AG09319 (cell line): ENCODE data around the gene SP2.
A peak's percentile ranks its signal among the peaks of the same experiment; 100 is the strongest.

Experiments used
- DNase-seq: peaks from one replicate; pipeline ENCODE4 v3.0.0-alpha.2; 2010; ENCODE audit warnings: low read depth; ENCODE audit errors: extremely low read depth
- CTCF ChIP-seq: IDR thresholded peaks from 2 replicates; pipeline ENCODE4 v1.5.1; 2011; ENCODE audit warnings: low read depth, mild to moderate bottlenecking, inconsistent platforms, low read length, moderate library complexity

The SP2 gene

GRCh38 chr17:47895856-47896671, at the start of gene SP2:
Gene SP2 (plus strand): TSS chr17:47896236. CDS start chr17:47896287, 51 bp downstream.
- no peak for TF ChIP-seq CTCF
- DNase-seq, result peak; percentile 100

DNA sequence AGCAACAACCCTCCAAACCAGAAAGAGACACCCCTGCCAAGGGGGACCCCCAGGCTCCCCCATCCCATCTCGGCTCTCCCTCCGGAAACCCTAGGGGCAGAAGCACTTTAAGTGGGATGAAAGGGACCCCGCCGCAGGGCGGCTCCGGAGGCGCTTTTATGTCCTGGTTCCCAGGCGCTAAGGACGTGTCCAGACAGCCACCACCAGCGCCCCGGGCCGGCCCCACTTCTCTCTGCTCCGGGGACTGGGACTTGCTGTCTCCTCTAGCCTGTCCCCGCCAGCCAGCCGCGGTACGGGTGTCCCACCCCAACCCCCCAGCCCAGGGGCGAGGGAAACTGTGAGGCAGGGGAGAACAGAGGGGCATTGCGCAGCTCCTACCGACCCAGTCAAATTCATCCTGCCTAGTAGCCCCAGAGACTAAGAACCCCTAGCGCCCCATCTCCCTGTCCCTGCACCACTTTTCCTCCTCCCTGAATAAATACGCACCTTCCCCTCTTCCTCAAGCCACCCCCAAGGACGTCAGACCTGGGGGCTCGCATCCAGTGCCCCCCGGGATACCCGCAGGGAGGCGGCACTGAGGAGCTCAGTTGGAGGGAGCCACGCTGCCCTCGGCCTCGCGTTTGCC, 49.2 kb upstream of the SP2 start:
- no peak for TF ChIP-seq CTCF
- DNase-seq, result no peak

DNA sequence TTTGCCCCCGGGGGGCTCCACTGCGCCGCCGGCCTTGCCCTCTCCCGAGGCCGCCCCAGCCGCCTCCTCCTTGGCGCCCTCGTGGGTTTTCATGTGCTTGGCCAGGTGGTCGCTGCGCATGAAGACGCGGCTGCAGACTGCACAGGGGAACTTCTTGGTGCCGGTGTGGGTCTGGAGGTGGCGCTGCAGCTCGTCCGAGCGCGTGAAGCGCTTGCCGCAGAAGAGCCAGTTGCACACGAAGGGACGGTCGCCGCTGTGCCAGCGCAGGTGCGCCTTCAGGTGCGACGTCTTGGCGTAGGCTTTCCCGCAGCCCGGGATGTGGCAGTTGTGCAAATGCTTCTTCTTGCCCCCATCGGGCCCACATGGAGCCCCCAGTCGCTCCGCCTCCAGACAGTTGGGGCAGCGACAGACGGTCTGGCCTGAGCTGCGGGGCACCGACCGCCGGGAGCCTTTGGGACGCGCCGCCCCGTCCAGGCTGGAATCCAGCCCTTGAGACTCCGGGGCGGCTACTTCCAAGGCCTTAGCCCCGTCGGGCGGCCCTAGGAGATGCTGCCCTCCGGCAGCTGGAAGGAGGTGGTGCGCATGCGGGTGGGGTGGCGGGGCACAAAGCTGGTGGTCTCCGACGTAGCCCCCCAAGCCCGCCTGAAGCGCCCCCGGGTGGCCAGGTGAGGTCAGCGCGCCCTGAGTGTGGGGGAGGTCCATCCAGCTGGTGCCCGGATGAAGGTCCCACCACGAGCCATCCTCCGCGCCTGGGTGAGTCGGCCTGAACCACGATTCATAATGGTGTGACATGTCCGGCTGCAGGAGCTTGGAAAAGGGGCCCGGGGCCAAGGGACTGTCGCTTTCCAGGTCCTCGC, 48.5 kb upstream of the SP2 start:
- peak; percentile 29 for TF ChIP-seq CTCF
- DNase-seq, result no peak

DNA sequence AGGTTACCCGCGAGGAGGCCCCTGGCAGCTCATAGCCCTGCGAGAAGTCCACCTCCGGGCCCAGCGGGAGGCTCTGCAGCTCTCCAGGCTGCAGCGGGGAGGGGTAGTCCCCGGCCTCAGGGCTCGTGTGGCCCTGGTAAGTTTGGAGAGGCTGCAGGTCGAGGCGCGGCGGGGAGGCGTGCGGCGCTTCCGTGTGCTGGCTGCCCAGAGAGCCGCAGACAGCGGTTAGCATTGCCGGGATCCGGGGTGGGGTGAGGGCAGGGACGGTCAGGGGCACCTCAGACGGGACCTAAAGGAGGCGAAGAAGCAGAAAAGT, 47.9 kb upstream of the SP2 start:
- no peak for DNase-seq
- TF ChIP-seq CTCF, result no peak

- no peak for DNase-seq
- no peak for TF ChIP-seq CTCF
Observed at GRCh38 chr17:47850373-47850691, 45.7 kb upstream of the SP2 start.

GRCh38 chr17:47850692-47851573, 45.1 kb upstream of the SP2 start, which contains the start of gene SP6:
Gene SP6 (minus strand): TSS chr17:47851163. CDS start chr17:47848429, 2,734 bp downstream.
- TF ChIP-seq CTCF, result no peak
- no peak for DNase-seq
